ENCODE results near the gene PDCL3. TPM values are rescaled to one million over a fixed set of nuclear protein-coding genes. Genes with fewer than 3 reads are reported as not detected.

PDCL3 gene
- polyA plus RNA-seq, 1 donor from 2014 or later = 18.5 TPM

DNA sequence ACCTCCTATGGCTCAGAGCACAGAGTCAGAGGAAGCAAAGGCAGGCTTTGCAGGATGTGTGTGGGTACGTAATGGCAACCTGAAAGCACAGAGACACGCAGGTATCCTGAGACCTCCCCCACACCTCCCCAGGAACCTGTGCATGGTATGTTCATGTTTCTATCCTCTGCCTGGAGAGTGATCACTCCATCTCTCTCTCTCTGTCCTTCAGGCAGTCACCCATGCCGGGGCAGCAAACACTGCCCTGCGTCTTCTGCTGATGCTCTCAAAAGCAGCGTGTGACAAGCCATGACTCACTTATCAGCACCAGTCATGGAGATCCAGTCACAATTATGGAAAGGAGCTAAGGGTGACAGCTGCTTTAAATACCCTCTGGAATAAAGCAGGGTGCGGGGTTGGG lies 52.7 kb downstream of the PDCL3 start:
- Histone ChIP-seq H3F3A (ENCODE audit: insufficient read depth, low read length, poor library complexity, severe bottlenecking) (no peaks in the 10 kb centered on the region), H3K36me3 (ENCODE audit: insufficient read depth, low read length) (no peaks in the 10 kb centered on the region), H3K79me2 (replicated peaks; ENCODE audit: insufficient read depth, low read length) (no peaks in the 10 kb centered on the region), H3K4me3 (ENCODE audit: low read length) (no peak overlapping the region), H4K20me1 (ENCODE audit: insufficient read depth) (no peaks in the 10 kb centered on the region), H3K9me3 (ENCODE audit: low read length) (no peaks in the 10 kb centered on the region), H3K9ac (ENCODE audit: low read length) (no peak overlapping the region), H3K27me3 (ENCODE audit: insufficient read depth, low read depth, low read length) (no peaks in the 10 kb centered on the region), H3K9me2 (ENCODE audit: insufficient read depth, low read length) (no peaks in the 10 kb centered on the region), H3K4me2 (ENCODE audit: low read length) (no peak overlapping the region), H2AFZ (ENCODE audit: low read depth, low read length) (no peak overlapping the region), H3K27ac (ENCODE audit: low read length) (no peak overlapping the region)
- TF ChIP-seq RAD21 (conservative IDR thresholded peaks at IDR 0.05) = no peak
- no peak for TF ChIP-seq EP300 (conservative IDR thresholded peaks at IDR 0.05; ENCODE audit: poor library complexity, severe bottlenecking)
- TF ChIP-seq, protein P1, sequence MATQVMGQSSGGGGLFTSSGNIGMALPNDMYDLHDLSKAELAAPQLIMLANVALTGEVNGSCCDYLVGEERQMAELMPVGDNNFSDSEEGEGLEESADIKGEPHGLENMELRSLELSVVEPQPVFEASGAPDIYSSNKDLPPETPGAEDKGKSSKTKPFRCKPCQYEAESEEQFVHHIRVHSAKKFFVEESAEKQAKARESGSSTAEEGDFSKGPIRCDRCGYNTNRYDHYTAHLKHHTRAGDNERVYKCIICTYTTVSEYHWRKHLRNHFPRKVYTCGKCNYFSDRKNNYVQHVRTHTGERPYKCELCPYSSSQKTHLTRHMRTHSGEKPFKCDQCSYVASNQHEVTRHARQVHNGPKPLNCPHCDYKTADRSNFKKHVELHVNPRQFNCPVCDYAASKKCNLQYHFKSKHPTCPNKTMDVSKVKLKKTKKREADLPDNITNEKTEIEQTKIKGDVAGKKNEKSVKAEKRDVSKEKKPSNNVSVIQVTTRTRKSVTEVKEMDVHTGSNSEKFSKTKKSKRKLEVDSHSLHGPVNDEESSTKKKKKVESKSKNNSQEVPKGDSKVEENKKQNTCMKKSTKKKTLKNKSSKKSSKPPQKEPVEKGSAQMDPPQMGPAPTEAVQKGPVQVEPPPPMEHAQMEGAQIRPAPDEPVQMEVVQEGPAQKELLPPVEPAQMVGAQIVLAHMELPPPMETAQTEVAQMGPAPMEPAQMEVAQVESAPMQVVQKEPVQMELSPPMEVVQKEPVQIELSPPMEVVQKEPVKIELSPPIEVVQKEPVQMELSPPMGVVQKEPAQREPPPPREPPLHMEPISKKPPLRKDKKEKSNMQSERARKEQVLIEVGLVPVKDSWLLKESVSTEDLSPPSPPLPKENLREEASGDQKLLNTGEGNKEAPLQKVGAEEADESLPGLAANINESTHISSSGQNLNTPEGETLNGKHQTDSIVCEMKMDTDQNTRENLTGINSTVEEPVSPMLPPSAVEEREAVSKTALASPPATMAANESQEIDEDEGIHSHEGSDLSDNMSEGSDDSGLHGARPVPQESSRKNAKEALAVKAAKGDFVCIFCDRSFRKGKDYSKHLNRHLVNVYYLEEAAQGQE (IDR thresholded peaks at IDR 0.05; ENCODE audit: borderline replicate concordance) = no peak
- no peak for TF ChIP-seq POLR2AphosphoS5 (IDR thresholded peaks at IDR 0.05)
- no peak for TF ChIP-seq TAF1 (IDR thresholded peaks at IDR 0.05; ENCODE audit: low read depth)
- TF ChIP-seq SMC3 (conservative IDR thresholded peaks at IDR 0.05; ENCODE audit: poor library complexity) = no peak
- TF ChIP-seq EZH2 (IDR thresholded peaks at IDR 0.05; ENCODE audit: borderline replicate concordance, insufficient read depth, low read length, poor library complexity, severe bottlenecking) = no peak
- no peak for TF ChIP-seq MXI1 (conservative IDR thresholded peaks at IDR 0.05; ENCODE audit: poor library complexity, severe bottlenecking)
- TF ChIP-seq, protein P2, sequence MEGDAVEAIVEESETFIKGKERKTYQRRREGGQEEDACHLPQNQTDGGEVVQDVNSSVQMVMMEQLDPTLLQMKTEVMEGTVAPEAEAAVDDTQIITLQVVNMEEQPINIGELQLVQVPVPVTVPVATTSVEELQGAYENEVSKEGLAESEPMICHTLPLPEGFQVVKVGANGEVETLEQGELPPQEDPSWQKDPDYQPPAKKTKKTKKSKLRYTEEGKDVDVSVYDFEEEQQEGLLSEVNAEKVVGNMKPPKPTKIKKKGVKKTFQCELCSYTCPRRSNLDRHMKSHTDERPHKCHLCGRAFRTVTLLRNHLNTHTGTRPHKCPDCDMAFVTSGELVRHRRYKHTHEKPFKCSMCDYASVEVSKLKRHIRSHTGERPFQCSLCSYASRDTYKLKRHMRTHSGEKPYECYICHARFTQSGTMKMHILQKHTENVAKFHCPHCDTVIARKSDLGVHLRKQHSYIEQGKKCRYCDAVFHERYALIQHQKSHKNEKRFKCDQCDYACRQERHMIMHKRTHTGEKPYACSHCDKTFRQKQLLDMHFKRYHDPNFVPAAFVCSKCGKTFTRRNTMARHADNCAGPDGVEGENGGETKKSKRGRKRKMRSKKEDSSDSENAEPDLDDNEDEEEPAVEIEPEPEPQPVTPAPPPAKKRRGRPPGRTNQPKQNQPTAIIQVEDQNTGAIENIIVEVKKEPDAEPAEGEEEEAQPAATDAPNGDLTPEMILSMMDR (IDR thresholded peaks at IDR 0.05; ENCODE audit: poor library complexity, severe bottlenecking) = no peak

DNA sequence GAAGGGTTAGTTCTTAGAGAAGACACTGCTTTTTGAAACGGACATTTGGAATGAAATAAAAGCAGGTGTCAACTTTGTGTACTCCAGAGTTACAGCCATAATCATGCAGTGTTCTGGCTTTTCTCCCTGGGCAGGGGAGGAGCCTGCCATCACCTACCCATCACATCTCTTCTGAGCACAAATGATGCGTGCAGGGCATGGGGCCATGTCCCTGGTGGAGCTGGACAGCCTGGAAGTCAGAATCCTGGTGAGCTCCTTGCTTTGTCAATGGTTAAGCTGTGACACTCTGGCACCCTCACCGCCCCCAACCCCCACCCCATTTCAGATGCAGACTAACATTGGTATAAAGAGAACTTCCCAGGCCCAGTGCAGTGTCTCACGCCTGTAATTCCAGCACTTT lies 53.1 kb downstream of the PDCL3 start:
- Histone ChIP-seq H3K4me2 (ENCODE audit: low read length) (no peak overlapping the region), H3K36me3 (ENCODE audit: insufficient read depth, low read length) (no peaks in the 10 kb centered on the region), H4K20me1 (ENCODE audit: insufficient read depth) (no peaks in the 10 kb centered on the region), H3K9me2 (ENCODE audit: insufficient read depth, low read length) (no peaks in the 10 kb centered on the region), H2AFZ (ENCODE audit: low read depth, low read length) (no peak overlapping the region), H3K4me3 (ENCODE audit: low read length) (no peak overlapping the region), H3K9me3 (ENCODE audit: low read length) (no peaks in the 10 kb centered on the region), H3K79me2 (replicated peaks; ENCODE audit: insufficient read depth, low read length) (no peaks in the 10 kb centered on the region), H3F3A (ENCODE audit: insufficient read depth, low read length, poor library complexity, severe bottlenecking) (no peaks in the 10 kb centered on the region), H3K27me3 (ENCODE audit: insufficient read depth, low read depth, low read length) (no peaks in the 10 kb centered on the region), H3K27ac (ENCODE audit: low read length) (no peak overlapping the region), H3K9ac (ENCODE audit: low read length) (no peak overlapping the region)
- TF ChIP-seq, protein P2 (IDR thresholded peaks at IDR 0.05; ENCODE audit: poor library complexity, severe bottlenecking) = no peak
- TF ChIP-seq EP300 (conservative IDR thresholded peaks at IDR 0.05; ENCODE audit: poor library complexity, severe bottlenecking) (no peak), EZH2 (IDR thresholded peaks at IDR 0.05; ENCODE audit: borderline replicate concordance, insufficient read depth, low read length, poor library complexity, severe bottlenecking) (no peak), TAF1 (IDR thresholded peaks at IDR 0.05; ENCODE audit: low read depth) (no peak), POLR2AphosphoS5 (IDR thresholded peaks at IDR 0.05) (no peak), RAD21 (conservative IDR thresholded peaks at IDR 0.05) (no peak), MXI1 (conservative IDR thresholded peaks at IDR 0.05; ENCODE audit: poor library complexity, severe bottlenecking) (no peak), SMC3 (conservative IDR thresholded peaks at IDR 0.05; ENCODE audit: poor library complexity) (no peak)
- TF ChIP-seq, protein P1 (IDR thresholded peaks at IDR 0.05; ENCODE audit: borderline replicate concordance) = no peak
